NB4 (cell line): ENCODE measurements around the gene RGS6.

ENCODE experiments used
- POLR2A ChIP-seq: IDR thresholded peaks from 2 replicates; pipeline ENCODE4 v1.6.1; 2011; ENCODE audit warnings: mild to moderate bottlenecking; ENCODE audit not compliant: insufficient read length; ENCODE audit errors: extremely low read depth
- TF ChIP-seq, protein P1 (sequence below): IDR thresholded peaks from one replicate; pipeline ENCODE4 v1.5.1; 2012; ENCODE audit warnings: low read depth, low read length

DNA sequence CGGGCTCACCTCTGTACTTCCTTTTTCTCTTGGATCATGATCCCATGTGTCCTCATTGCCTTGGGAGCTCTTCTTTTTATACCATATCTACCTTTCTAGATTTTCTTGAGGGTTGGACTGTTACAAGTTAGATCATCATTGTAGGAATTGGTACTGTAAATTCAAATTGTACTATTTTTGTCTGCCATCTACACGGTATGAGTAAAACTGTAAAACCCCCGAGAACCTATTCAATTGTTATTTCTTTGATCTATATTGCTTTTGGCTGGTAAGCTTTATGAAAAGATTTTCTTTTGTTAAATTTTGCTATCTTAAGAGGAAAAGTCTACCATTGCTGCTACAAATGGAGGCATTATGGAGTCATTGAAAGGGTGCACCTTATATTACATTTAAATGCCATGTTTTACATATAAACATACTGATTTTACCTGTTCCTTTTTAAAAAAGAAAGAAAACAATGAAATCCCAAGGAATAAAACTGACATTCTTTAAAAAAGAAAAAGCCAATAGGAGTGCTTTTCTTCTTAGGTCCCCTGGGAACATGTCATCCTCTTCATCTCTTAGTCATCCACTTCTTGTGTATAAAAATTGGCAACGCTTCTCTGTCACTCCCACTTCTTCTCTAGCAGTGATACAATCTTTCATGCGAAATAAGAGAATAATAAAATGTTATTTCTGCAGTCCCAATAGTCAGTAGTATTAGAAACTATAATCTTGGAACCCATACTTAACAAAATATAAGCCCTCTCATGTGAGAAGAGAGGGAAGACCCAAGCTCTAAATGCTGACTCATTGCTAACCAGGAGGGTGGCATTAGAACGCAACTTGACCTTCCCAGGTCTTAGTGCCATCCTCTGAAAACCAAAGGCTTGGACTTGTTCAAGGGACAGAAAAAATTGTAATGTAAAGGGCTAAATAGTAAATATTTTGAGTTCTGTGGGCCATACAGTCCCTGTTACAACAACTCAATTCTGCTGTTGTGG lies 20.4 kb downstream of the RGS6 start:
- TF ChIP-seq, protein P1, sequence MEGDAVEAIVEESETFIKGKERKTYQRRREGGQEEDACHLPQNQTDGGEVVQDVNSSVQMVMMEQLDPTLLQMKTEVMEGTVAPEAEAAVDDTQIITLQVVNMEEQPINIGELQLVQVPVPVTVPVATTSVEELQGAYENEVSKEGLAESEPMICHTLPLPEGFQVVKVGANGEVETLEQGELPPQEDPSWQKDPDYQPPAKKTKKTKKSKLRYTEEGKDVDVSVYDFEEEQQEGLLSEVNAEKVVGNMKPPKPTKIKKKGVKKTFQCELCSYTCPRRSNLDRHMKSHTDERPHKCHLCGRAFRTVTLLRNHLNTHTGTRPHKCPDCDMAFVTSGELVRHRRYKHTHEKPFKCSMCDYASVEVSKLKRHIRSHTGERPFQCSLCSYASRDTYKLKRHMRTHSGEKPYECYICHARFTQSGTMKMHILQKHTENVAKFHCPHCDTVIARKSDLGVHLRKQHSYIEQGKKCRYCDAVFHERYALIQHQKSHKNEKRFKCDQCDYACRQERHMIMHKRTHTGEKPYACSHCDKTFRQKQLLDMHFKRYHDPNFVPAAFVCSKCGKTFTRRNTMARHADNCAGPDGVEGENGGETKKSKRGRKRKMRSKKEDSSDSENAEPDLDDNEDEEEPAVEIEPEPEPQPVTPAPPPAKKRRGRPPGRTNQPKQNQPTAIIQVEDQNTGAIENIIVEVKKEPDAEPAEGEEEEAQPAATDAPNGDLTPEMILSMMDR: no peak
- no peak for TF ChIP-seq POLR2A
